Heart left ventricle (tissue), 13 donors: ENCODE data around the gene EXOC3L2.

Experiments
- POLR2A ChIP-seq, 2 donors: fragments of 450-650 bp; IDR thresholded peaks; one replicate each; pipeline ENCODE4 v1.6.1; 2017; ENCODE audit warnings: antibody characterized with exemption in 2 of 2, mild to moderate bottlenecking in 2 of 2, moderate library complexity in 2 of 2
- TF ChIP-seq, protein P1 (sequence below), 12 donors: fragments of 200-600 bp; sonication (generic) in 4 of 12; IDR thresholded peaks; one replicate each; pipeline versions ENCODE4 v1.5.0 to v1.8.0; 2018 to 2022; ENCODE audit warnings: antibody characterized with exemption in 12 of 12, mild to moderate bottlenecking in 5 of 12
- donor health status: ischemic (EF 13 %, LVEDD 7.1; RV severe dilation, severe dysfunction).
- donor health status: DM: no; HTN: yes; CAD: no.
- donor health status: DM: no; HTN: no; CAD: no.
- donor health status: ischemic (EF 25% LVEDD 6.9; RV normal size, moderate dysfunction).
- donor health status: ischemic (EF 25% LVEDD 5.7; RV mildly dilated, moderate dysfunction).
- donor health status: ischemic (EF 35%, LVEDD 5.7; RV mildly dilated, moderate dysfunction).
- donor health status: nonischemic (EF 11% LVEDD 7.7; RV severe dilation, severe dysfunction).
- donor health status: DM: yes; HTN: yes; CAD: no.
- donor health status: PGD.
- donor health status: ischemic (EF 29% LVEDD 5.4; RV normal size, mild dysfunction).
- donor health status: nonischemic (EF 23%, LVEDD 6.1; RV moderate dilation, normal function).

DNA sequence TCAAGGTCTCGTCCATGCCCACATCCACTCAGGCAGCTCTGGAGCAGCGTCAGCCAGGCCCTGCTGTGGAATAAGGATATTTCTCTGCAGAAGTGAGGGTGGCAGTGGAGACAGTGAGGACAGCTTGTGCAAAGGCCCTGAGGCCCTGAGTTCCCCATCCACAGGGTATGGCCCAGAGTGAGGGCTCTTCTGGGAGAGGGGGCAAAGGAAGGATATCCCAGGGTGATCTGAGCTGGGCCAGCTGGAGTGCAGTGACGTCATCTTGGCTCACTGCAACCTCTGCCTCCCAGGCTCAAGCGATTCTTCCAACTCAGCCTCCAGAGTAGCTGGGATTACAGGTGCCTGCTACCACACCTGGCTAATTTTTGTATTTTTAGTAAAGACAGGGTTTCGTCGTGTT lies 17.4 kb upstream of the EXOC3L2 start:
- TF ChIP-seq, protein P1, sequence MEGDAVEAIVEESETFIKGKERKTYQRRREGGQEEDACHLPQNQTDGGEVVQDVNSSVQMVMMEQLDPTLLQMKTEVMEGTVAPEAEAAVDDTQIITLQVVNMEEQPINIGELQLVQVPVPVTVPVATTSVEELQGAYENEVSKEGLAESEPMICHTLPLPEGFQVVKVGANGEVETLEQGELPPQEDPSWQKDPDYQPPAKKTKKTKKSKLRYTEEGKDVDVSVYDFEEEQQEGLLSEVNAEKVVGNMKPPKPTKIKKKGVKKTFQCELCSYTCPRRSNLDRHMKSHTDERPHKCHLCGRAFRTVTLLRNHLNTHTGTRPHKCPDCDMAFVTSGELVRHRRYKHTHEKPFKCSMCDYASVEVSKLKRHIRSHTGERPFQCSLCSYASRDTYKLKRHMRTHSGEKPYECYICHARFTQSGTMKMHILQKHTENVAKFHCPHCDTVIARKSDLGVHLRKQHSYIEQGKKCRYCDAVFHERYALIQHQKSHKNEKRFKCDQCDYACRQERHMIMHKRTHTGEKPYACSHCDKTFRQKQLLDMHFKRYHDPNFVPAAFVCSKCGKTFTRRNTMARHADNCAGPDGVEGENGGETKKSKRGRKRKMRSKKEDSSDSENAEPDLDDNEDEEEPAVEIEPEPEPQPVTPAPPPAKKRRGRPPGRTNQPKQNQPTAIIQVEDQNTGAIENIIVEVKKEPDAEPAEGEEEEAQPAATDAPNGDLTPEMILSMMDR (IDR thresholded peaks at IDR 0.05): no peak
- TF ChIP-seq POLR2A (IDR thresholded peaks at IDR 0.05): no peak
